GM21447 (cell line): Measurements from ENCODE around the gene CCNDBP1.
"Not testable (repeated sequence)": the region's sequence is repeated elsewhere in the genome, so short reads cannot be mapped to it uniquely, and the experiment has no call there.

ENCODE experiments used
- ATAC-seq: cut with Tn5 transposase; IDR thresholded peaks from one replicate; pipeline ENCODE4 v1.9.1; 2021; ENCODE audit not compliant: unreplicated experiment

CCNDBP1 gene, protein sequence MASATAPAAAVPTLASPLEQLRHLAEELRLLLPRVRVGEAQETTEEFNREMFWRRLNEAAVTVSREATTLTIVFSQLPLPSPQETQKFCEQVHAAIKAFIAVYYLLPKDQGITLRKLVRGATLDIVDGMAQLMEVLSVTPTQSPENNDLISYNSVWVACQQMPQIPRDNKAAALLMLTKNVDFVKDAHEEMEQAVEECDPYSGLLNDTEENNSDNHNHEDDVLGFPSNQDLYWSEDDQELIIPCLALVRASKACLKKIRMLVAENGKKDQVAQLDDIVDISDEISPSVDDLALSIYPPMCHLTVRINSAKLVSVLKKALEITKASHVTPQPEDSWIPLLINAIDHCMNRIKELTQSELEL

DNA sequence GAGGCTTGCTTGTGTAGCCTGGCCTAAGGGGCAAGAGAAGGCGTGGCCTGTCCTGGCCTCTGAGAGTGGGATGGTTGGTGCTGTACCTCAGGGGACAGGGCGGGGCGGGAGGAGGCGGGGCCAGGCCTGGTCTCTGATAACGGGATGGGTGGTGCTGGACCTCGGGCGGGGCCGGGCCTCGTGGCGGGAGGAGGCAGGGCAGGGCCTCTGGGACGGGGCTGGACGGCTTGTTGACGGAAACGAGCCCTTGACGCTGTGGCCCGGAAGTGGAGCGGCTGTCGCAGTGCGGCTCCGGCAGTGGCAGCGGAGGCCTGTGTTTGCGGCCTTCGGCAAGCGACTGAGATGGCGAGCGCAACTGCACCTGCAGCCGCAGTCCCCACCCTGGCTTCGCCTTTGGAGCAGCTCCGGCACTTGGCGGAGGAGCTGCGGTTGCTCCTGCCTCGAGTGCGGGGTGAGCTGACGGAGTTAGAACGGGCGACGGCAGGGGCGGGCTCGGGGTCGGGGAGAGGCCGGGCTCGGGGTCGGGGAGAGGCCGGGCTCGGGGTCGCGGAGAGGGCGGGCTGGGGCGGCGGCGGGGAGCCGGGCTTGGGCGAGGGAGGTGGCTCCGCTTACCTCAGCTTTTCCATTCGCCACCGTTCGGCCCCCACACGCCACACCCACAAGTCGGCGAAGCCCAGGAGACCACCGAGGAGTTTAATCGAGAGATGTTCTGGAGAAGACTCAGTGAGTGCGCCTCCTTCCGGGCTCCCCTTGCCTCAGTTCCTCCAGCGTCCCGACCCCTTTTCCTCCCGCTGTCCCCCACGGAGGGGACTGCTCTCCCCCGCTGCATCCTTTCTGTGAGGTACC is at the start of gene CCNDBP1:
CCNDBP1 (plus strand) TSS at position 247 of the 846 bp plus-strand sequence; CDS start at position 343, 96 bp downstream.
- ATAC-seq: peak; percentile 95

DNA sequence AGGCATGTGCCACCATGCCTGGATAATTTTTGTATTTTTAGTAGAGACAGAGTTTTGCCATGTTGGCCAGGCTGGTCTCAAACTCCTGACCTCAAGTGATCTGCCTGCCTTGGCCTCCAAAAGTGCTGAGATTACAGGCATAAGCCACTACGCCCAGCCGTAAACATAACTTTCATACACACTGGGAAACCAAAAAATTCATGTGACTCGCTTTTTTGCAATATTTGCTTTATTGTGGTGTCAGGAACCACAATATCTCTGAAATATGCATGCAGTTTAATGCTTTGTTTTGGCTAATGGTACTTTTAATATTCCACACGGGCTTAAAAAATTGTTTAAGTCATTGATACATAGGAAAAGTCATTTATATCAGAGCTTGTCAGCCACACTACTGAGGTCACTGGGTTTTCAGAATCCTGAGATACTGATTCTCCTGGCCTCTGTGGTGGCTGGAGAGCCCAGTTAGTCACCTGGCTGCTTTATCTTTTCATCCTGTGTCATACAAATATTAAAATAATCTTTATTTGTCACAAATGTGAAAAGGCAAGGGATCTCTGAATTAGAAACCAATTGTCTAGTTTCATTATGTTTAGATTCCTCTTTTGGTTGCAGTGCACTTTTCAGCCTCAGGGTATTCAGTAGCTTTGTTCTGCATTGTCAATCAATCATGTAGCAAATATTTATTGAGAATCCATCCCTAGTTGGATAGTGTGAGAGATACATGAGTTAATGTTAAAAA is 41.8 kb upstream of the CCNDBP1 start:
- ATAC-seq: no peak

DNA sequence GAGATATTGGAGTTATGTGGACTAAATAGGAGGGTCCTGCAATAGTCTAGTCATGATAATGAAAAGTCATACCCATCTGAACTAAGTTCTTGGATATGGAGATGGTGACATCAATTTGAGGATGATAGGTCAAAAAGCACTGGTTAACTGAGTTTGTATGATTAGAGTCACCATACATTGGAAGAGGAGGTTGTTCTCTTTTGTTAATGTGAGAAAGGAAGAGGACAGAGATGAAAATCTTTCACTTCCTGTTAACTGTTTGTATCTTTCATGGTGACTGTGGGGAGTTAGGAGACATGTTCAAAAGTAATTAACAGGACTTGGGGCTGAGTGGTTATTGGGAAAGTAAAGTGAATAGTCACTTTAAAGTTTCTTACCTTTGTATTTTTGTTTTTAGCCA is 40.7 kb upstream of the CCNDBP1 start:
- ATAC-seq: no peak

DNA sequence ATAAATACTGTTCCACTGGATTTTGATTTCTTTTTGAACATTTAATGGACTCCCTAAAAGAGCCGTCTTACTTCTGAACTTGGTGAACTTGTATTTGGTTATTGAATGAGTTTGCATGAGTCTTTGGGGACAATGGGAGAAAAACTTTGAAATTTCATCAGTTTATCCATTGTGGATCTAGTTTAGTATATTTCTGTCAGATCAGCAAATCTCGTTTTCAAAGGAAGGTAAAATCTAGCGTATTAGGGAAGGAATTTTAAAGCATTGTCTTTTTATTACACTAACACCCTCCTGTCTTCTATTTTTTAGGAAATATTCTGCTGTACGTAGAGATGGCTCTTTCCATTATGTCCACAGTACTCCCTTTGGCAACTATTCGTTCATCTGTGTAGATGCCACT is 39.0 kb upstream of the CCNDBP1 start:
- no peak for ATAC-seq

DNA sequence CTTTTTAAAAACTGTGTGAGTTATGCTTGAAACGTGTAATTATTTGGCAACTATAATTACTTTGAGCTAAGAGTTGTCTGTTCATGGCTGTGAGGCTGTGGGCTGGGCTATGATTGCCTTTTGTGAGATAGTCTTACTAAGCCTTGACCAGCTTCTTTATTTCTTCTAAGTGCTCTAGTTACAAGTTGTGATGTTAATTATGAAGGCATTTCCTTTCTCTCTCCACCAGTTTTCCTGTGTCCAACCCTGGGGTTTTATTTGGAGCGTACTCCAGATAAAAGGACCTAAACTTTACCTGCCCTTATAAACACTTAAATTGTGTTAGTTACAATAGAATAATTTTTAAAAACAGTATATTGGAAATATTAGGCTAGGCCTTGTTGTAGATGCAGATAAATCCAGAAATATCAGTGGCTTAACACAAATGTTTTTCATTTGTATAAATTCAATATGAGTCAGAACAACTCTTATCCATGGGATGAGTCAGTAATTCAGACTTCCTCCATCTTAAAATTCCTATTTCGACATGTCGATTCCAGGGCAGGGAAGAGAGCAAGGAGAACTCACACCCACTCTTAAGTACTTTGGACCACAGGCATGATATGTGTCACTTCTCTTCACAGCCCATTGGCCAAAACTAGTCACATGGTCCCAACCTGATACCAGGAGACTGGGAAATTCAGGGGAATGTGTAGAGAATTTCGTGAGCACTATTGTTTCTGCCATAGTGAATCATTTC is 34.8 kb upstream of the CCNDBP1 start:
- ATAC-seq: no peak

DNA sequence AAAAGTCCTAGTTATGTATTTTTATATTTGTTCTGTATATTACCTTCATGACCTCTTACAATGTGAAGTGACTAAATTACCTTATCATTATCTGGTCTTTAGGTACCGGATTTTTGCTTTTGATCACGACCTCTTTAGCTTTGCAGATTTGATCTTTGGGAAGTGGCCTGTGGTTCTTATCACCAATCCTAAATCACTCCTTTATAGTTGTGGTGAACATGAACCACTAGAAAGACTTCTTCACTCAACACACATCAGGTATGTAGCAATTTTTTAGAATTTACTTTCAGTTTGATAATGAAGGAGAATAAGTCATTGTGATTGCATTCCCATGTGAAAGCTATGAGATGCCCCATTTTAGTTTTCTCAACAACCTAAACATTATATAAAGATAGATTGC is 33.5 kb upstream of the CCNDBP1 start:
- ATAC-seq: no peak

DNA sequence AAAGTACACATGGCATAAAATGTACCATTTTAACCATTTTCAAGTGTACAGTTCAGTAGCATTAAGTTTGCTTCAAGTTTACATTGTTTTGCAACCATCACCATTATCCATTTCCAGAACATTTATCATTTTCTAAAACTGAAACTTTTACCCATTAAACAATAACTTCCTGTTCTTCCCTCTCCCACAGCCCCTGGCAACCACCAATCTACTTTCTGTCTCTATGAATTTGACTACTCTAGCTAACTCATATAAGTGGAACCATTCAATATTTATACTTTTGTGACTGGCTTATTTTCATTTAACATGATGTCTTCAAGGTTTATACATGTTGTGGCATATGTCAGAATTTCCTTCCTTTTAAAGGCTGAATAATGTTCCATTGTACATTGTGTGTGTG is 31.9 kb upstream of the CCNDBP1 start:
- no peak for ATAC-seq

DNA sequence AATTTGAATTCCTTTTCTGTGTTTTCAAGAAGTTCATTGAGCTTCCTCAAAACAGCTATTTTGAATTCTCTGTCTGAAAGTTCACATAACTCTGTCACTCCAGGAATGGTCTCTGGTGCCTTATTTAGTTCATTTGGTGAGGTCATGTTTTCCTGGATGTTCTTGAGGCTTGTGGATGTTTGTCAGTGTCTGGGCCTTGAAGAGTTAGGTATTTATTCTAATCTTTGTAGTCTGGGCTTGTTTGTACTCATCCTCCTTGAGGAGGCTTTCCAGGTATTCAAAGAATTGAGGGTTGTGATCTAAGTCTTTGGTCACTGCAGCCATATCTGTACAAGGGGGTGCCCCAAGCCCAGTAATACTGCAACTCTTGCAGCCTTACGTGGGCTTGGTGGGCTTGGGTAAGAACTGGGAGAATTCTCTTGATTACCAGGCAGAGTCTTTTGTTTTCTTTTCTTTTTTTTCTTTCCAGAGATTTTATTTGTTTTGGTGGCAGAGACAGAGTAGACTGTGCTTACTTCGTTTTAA is 19.3 kb upstream of the CCNDBP1 start:
- no peak for ATAC-seq

DNA sequence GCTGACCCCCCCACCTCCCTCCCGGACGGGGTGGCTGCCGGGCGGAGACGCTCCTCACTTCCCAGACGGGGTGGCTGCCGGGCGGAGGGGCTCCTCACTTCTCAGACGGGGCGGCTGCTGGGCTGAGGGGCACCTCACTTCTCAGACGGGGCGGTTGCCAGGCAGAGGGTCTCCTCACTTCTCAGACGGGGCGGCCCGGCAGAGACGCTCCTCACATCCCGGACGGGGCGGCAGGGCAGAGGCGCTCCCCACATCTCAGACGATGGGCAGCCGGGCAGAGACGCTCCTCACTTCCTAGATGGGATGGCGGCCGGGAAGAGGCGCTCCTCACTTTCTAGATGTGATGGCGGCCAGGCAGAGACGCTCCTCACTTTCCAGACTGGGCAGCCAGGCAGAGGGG is 17.9 kb upstream of the CCNDBP1 start:
- not testable (repeated sequence) for ATAC-seq

DNA sequence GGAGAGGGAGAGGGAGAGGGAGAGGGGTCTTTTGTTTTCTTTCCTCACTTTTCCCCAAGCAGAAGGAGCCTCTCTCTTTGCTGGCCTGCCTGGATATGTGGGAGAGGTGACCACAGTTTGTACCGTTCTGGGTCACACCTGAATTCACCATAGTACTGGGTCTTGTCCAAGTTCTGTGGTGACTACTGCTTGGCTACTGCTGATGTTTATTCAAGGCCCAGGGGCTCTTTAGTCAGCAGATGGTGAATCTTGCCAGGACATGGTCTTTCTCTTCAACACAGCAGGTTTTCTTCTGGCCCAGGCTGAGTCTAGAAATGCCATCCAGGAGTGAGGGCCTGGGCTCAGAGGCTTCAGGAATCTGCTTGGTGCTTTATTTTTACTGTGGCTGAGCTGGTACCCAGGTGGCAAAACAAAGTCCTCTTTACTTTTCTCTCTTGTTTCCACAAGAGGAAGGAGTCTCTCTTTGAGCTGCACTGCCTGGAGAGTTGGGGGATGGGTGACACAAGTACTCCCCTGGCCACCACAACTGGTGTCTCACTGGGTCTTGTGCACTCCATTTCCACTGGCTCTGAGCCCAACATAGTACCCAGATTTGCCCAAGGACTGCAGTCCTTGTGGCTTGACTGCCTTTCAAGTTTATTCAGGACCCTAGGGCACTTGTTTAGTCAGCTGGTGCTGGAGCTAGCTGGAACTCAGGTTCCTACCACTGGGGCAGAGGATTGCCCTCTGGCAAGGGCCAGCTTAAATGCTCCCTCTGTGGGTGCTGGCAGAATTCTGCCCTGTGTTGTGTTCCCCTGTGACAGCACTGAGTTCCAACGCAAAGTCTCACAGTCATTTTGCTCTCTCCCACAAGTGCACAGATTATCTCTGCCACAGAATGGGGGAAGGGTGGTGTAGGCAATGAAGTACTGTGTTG is 16.8 kb upstream of the CCNDBP1 start:
- no peak for ATAC-seq

DNA sequence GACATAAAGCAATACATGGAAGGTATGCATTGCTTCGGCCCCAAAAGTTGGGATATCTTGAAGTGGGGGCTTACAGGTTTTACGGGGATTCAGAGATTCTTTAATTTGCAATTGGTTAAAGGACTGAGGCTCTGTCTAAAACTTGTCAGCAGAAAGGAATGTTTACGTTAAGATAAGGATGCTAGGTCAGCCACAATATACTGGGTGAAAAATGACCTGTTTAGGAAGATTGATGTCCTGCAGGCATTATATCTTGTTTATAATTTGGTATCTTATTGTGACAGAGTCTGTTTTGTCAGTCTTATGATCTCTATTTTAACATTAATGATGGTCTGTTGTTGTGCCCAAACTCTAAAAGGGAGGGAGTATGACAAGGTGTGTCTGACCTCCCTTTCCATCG is 15.3 kb upstream of the CCNDBP1 start:
- ATAC-seq: no peak

DNA sequence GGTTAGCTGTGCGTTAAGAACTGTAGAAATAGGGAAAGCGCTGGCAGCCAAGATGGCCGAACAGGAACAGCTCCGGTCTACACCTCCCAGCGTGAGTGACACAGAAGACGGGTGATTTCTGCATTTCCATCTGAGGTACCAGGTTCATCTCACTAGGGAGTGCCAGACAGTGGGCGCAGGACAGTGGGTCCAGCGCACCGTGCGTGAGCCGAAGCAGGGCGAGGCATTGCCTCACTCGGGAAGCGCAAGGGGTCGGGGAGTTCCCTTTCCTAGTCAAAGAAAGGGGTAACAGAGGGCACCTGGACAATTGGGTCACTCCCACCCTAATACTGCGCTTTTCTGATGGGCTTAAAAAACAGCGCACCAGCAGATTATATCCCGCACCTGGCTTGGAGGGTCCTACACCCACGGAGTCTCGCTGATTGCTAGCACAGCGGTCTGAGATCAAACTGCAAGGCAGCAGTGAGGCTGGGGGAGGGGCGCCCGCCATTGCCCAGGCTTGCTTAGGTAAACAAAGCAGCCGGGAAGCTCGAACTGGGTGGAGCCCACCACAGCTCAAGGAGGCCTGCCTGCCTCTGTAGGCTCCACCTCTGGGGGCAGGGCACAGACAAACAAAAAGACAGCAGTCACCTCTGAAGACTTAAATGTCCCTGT is 9.4 kb upstream of the CCNDBP1 start:
- ATAC-seq: not testable (repeated sequence)

DNA sequence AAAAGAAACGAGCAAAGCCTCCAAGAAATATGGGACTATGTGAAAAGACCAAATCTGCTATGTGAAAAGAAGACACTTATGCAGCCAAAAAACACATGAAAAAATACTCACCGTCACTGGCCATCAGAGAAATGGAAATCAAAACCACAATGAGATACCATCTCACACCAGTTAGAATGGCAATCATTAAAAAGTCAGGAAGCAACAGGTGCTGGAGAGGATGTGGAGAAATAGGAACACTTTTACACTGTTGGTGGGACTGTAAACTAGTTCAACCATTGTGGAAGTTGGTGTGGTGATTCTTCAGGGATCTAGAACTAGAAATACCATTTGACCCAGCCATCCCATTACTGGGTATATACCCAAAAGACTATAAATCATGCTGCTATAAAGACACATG is 8.1 kb upstream of the CCNDBP1 start:
- not testable (repeated sequence) for ATAC-seq

DNA sequence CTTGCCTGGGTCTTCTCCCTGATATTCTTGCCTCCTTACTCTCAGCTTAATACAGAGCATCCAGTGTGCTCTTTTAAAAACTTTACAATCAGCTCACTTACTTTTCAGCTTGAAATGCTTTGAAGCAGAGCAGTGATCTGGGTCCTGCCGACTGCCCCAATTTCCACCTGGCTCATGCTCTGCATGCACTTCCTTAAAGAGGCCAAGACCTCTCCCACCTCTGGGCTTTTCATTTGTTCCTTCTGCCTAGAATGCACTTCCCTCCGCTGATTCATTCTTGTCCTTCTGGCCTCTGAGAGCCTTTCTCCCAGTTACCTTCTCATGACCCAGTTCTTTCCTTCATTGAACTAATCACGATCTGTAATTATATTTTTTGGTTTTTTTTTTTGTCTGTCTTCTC is 1.9 kb upstream of the CCNDBP1 start:
- no peak for ATAC-seq

DNA sequence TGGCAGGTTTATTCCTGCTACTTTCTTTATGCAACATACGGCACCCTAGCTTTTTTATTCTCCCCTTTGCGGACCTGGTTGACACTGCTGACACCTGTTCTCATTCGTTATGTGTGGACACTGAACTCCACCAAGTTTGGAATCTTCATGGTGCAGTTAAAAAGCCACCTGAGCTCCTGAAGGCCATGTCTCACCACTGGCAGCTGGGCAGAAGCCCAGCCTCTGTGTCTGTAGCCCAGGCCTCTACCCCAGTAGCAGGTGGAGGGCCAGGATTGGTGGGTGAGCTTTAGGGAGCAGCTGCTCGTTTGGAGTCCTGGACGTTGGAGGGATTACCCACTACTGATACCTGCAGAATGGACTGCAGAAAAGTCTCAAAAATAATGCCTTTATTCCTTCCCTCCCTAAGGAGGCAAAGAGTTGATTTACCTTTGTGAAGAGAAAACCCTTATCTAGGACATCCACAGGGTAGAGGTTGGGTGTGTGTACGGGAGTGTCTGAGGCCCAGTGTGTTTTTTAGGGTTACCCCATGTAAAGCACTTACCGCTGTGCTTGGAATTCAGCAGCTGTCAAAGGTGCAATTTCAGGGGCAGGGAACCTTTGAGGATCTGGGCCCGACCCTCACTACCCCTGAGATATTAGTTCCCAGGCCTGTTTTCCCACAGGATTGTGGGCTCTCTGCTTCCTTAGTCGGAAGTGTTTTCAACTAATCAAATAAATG is 637 bp upstream of the CCNDBP1 start:
- ATAC-seq: no peak

DNA sequence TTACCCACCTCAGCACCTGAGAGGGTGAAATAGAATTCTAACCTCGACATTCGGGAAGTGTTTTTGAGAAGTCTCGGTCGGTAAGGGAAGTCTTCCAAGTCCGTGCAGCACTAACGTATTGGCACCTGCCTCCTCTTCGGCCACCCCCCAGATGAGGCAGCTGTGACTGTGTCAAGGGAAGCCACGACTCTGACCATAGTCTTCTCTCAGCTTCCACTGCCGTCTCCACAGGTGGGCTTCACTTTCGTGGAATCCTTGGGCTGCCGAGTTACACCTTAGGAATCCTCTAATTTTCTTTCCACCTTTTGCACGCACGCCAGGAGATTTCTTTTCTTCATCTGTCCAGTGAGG is 775 bp downstream of the CCNDBP1 start:
- ATAC-seq: peak; percentile 20

DNA sequence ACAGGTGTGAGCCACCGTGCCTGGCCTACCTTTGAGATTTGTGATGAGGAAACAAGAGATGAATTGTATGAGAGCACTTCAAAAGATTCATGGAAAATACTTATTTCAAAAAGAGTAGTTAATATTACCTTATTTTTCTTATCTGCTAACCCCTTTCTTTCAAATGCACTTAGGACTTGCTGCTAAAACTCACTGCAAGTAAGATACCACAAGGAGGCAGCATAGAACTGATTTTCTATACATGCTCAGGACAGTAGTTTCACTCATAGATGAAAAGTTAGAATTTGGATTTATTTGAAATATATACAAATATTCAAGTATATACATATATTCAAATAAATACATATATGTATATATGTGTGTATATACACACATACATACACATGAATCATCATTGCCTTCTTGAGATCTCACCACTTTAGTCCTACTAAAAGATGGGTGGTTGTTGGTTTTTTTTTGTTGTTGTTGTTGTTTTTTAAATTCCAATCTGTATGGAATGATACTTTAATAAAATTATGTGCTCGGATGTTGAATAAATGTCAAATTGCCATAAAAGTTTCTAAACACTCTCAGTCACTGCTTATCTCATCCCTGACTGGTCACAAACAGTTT is 2.4 kb downstream of the CCNDBP1 start:
- no peak for ATAC-seq

DNA sequence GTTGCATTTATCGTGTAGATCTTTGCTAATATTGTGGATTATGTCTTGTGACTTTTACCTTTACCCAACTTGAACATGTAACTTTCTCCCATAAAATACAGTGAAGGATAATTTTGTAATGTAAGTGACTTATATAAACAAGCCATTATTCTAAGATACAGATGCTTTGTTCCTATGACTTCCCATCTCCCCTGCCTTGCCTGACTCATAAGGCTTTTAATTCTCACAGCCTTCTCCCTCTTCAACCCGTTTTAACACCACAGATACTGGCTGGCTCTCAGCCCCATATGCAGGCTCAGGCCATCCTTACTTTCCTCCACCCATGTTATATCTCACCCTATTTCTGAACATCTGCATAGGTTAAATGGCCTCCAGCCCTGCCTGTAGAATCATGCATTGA is 4.1 kb downstream of the CCNDBP1 start:
- no peak for ATAC-seq
